WTC11 (cell line): ENCODE results near the gene UBAC2. TPM values are rescaled to one million over a fixed set of nuclear protein-coding genes. Genes with fewer than 3 reads are reported as not detected.

ENCODE experiments used
- ATAC-seq: fragments of 200-7000 bp; cut with Tn5 transposase; 2 replicates; pipeline ENCODE4 v1.10.0; 2021; ENCODE audit warnings: mild to moderate bottlenecking, moderate library complexity
- CTCF ChIA-PET: fragments of 300-600 bp; sonication (Branson Sonifier 250); formaldehyde crosslinking; loops from one replicate; lab custom pipeline; 2021; ENCODE audit warnings: antibody characterized with exemption; lab: Charles Lee
- POLR2A ChIA-PET: fragments of 350-600 bp; sonication (Branson Sonifier 250); formaldehyde crosslinking; loops from one replicate; lab custom pipeline; 2021; ENCODE audit warnings: antibody characterized with exemption; lab: Charles Lee
- DNase-seq: peaks from one replicate; pipeline ENCODE4 v3.0.0; 2021; ENCODE audit warnings: low spot score
- H3K27ac Mint-ChIP-seq: 2 replicates; pipeline ENCODE4 v1.8.0; 2021; ENCODE audit warnings: mixed read lengths
- H3K27me3 Mint-ChIP-seq: 2 replicates; pipeline ENCODE4 v1.8.0; 2021; ENCODE audit warnings: low read depth, mild to moderate bottlenecking, moderate library complexity, mixed read lengths
- H3K36me3 Mint-ChIP-seq: 2 replicates; pipeline ENCODE4 v1.8.0; 2021; ENCODE audit warnings: mixed read lengths
- H3K4me1 Mint-ChIP-seq: 2 replicates; pipeline ENCODE4 v1.8.0; 2022; ENCODE audit warnings: mixed read lengths
- H3K4me3 Mint-ChIP-seq: 2 replicates; pipeline ENCODE4 v1.8.0; 2021; ENCODE audit warnings: mild to moderate bottlenecking, moderate library complexity, mixed read lengths
- H3K9me3 Mint-ChIP-seq: 2 replicates; pipeline ENCODE4 v1.8.0; 2021; ENCODE audit warnings: mixed read lengths
- AR ChIP-seq: fragments of 250-450 bp; sonication (Bioruptor Pico); IDR thresholded peaks from 2 replicates; pipeline ENCODE4 v1.9.0; 2021; ENCODE audit warnings: mild to moderate bottlenecking
- FOXJ3 ChIP-seq: sonication (generic); formaldehyde crosslinking; IDR thresholded peaks from 2 replicates; pipeline ENCODE4 v1.9.0; 2021; ENCODE audit warnings: missing genetic modification reagents, mild to moderate bottlenecking, borderline replicate concordance
- GABPB1 ChIP-seq: sonication (generic); formaldehyde crosslinking; IDR thresholded peaks from 2 replicates; pipeline ENCODE4 v1.8.1; 2023; ENCODE audit warnings: mild to moderate bottlenecking, missing genetic modification reagents
- GTF2I ChIP-seq: fragments of 250-450 bp; sonication (Bioruptor Pico); conservative IDR thresholded peaks from 2 replicates; pipeline ENCODE4 v1.4.0; 2021; ENCODE audit warnings: mild to moderate bottlenecking
- IRF2 ChIP-seq: sonication (generic); formaldehyde crosslinking; IDR thresholded peaks from 2 replicates; pipeline ENCODE4 v1.8.0; 2022; ENCODE audit warnings: low read depth, missing genetic modification reagents, borderline replicate concordance
- JUN ChIP-seq: sonication (generic); formaldehyde crosslinking; IDR thresholded peaks from 2 replicates; pipeline ENCODE4 v1.8.0; 2023; ENCODE audit warnings: mild to moderate bottlenecking, missing genetic modification reagents
- NFYB ChIP-seq: sonication (generic); formaldehyde crosslinking; conservative IDR thresholded peaks from 2 replicates; pipeline ENCODE4 v1.8.0; 2022; ENCODE audit warnings: low read depth, missing genetic modification reagents
- NR1H2 ChIP-seq: sonication (generic); formaldehyde crosslinking; IDR thresholded peaks from 2 replicates; pipeline ENCODE4 v1.9.0; 2021; ENCODE audit warnings: mild to moderate bottlenecking, moderate library complexity, missing genetic modification reagents
- NR2C2 ChIP-seq: sonication (generic); formaldehyde crosslinking; IDR thresholded peaks from 2 replicates; pipeline ENCODE4 v1.8.0; 2022; ENCODE audit warnings: mild to moderate bottlenecking, missing genetic modification reagents
- SMAD3 ChIP-seq: sonication (generic); formaldehyde crosslinking; IDR thresholded peaks from 2 replicates; pipeline ENCODE4 v1.8.0; 2022; ENCODE audit warnings: missing genetic modification reagents, mild to moderate bottlenecking, borderline replicate concordance
- ZMAT4 ChIP-seq: fragments of 250-450 bp; sonication (Bioruptor Pico); IDR thresholded peaks from 2 replicates; pipeline ENCODE4 v1.9.0; 2021; ENCODE audit warnings: mild to moderate bottlenecking
- ZNF138 ChIP-seq: sonication (generic); formaldehyde crosslinking; conservative IDR thresholded peaks from 2 replicates; pipeline ENCODE4 v1.8.1; 2022; ENCODE audit warnings: mild to moderate bottlenecking, moderate library complexity, missing genetic modification reagents
- ZNF416 ChIP-seq: fragments of 250-450 bp; sonication (Bioruptor Pico); IDR thresholded peaks from 2 replicates; pipeline ENCODE4 v1.9.0; 2021; ENCODE audit warnings: mild to moderate bottlenecking, inconsistent platforms
- ZSCAN18 ChIP-seq: fragments of 250-450 bp; sonication (Bioruptor Pico); IDR thresholded peaks from 2 replicates; pipeline ENCODE4 v2.1.2; 2022; ENCODE audit warnings: mild to moderate bottlenecking, moderate library complexity
- total RNA-seq: library from RNA; stranded (reverse); gene quantifications from 3 replicates; pipeline ENCODE4 v1.2.3, GENCODE V29; 2021
- TF ChIP-seq, protein P1 (sequence below): fragments of 250-450 bp; sonication (Bioruptor Pico); IDR thresholded peaks from 2 replicates; pipeline ENCODE4 v1.9.0; 2021; ENCODE audit warnings: mild to moderate bottlenecking, borderline replicate concordance
- TF ChIP-seq, protein P2 (sequence below): sonication (generic); formaldehyde crosslinking; IDR thresholded peaks from 2 replicates; pipeline ENCODE4 v1.8.0; 2022; ENCODE audit warnings: mild to moderate bottlenecking, missing genetic modification reagents
- TF ChIP-seq, protein P3 (sequence below): sonication (generic); formaldehyde crosslinking; IDR thresholded peaks from 2 replicates; pipeline ENCODE4 v1.8.1; 2023; ENCODE audit warnings: mild to moderate bottlenecking, missing genetic modification reagents
- TF ChIP-seq, protein P4 (sequence below): sonication (generic); formaldehyde crosslinking; IDR thresholded peaks from 2 replicates; pipeline ENCODE4 v1.8.1; 2022; ENCODE audit warnings: low read depth, missing genetic modification reagents, borderline replicate concordance
- TF ChIP-seq, protein P5 (sequence below): sonication (generic); formaldehyde crosslinking; IDR thresholded peaks from 2 replicates; pipeline ENCODE4 v1.8.0; 2023; ENCODE audit warnings: mild to moderate bottlenecking, missing genetic modification reagents

UBAC2 gene
- total RNA-seq, 1 experiment from 2014 or later: 64.7 TPM

- ChIA-PET POLR2A (no interaction called here), CTCF (no interaction called here)
- H3K4me3 Mint-ChIP-seq: no peak overlapping the region
- peaks cover 8% of the 10 kb centered on the region for H3K4me1 Mint-ChIP-seq
- no peak for ATAC-seq
- no peaks in the 10 kb centered on the region for H3K36me3 Mint-ChIP-seq
- TF ChIP-seq NFYB (CRISPR knock-in tag): no peak
- TF ChIP-seq, protein P1, sequence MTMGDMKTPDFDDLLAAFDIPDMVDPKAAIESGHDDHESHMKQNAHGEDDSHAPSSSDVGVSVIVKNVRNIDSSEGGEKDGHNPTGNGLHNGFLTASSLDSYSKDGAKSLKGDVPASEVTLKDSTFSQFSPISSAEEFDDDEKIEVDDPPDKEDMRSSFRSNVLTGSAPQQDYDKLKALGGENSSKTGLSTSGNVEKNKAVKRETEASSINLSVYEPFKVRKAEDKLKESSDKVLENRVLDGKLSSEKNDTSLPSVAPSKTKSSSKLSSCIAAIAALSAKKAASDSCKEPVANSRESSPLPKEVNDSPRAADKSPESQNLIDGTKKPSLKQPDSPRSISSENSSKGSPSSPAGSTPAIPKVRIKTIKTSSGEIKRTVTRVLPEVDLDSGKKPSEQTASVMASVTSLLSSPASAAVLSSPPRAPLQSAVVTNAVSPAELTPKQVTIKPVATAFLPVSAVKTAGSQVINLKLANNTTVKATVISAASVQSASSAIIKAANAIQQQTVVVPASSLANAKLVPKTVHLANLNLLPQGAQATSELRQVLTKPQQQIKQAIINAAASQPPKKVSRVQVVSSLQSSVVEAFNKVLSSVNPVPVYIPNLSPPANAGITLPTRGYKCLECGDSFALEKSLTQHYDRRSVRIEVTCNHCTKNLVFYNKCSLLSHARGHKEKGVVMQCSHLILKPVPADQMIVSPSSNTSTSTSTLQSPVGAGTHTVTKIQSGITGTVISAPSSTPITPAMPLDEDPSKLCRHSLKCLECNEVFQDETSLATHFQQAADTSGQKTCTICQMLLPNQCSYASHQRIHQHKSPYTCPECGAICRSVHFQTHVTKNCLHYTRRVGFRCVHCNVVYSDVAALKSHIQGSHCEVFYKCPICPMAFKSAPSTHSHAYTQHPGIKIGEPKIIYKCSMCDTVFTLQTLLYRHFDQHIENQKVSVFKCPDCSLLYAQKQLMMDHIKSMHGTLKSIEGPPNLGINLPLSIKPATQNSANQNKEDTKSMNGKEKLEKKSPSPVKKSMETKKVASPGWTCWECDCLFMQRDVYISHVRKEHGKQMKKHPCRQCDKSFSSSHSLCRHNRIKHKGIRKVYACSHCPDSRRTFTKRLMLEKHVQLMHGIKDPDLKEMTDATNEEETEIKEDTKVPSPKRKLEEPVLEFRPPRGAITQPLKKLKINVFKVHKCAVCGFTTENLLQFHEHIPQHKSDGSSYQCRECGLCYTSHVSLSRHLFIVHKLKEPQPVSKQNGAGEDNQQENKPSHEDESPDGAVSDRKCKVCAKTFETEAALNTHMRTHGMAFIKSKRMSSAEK (CRISPR knock-in tag): no peak
- TF ChIP-seq ZNF416 (CRISPR knock-in tag): no peak
- TF ChIP-seq NR2C2 (CRISPR knock-in tag): no peak
- no peak for TF ChIP-seq ZNF138 (CRISPR knock-in tag)
- no peak for TF ChIP-seq JUN (CRISPR knock-in tag)
- TF ChIP-seq FOXJ3 (CRISPR knock-in tag): no peak
- no peak for TF ChIP-seq AR (CRISPR knock-in tag)
- TF ChIP-seq NR1H2 (CRISPR knock-in tag): no peak
- no peak for TF ChIP-seq GABPB1
- TF ChIP-seq IRF2: no peak
- TF ChIP-seq ZMAT4: no peak
- peak overlapping the region; percentile 2; the same call in 1 of the 2 replicates for H3K27ac Mint-ChIP-seq
- no peaks in the 10 kb centered on the region for H3K27me3 Mint-ChIP-seq
- DNase-seq: no peak
- H3K9me3 Mint-ChIP-seq: no peaks in the 10 kb centered on the region
Measured at GRCh38 chr13:99295488-99296252, 95.0 kb downstream of the UBAC2 start.

- Mint-ChIP-seq H3K9me3 (no peaks in the 10 kb centered on the region), H3K4me1 (peaks cover 8% of the 10 kb centered on the region), H3K36me3 (no peaks in the 10 kb centered on the region), H3K27ac (no peak overlapping the region), H3K4me3 (no peak overlapping the region), H3K27me3 (no peaks in the 10 kb centered on the region)
- POLR2A ChIA-PET: no interaction called here
- ATAC-seq: no peak
- no peak for DNase-seq
- CTCF ChIA-PET: no interaction called here
- TF ChIP-seq ZSCAN18 (no peak), SMAD3 (CRISPR knock-in tag) (no peak), GTF2I (CRISPR knock-in tag) (no peak), FOXJ3 (CRISPR knock-in tag) (no peak)
- TF ChIP-seq, protein P2, sequence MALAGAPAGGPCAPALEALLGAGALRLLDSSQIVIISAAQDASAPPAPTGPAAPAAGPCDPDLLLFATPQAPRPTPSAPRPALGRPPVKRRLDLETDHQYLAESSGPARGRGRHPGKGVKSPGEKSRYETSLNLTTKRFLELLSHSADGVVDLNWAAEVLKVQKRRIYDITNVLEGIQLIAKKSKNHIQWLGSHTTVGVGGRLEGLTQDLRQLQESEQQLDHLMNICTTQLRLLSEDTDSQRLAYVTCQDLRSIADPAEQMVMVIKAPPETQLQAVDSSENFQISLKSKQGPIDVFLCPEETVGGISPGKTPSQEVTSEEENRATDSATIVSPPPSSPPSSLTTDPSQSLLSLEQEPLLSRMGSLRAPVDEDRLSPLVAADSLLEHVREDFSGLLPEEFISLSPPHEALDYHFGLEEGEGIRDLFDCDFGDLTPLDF (CRISPR knock-in tag): no peak
- TF ChIP-seq, protein P3, sequence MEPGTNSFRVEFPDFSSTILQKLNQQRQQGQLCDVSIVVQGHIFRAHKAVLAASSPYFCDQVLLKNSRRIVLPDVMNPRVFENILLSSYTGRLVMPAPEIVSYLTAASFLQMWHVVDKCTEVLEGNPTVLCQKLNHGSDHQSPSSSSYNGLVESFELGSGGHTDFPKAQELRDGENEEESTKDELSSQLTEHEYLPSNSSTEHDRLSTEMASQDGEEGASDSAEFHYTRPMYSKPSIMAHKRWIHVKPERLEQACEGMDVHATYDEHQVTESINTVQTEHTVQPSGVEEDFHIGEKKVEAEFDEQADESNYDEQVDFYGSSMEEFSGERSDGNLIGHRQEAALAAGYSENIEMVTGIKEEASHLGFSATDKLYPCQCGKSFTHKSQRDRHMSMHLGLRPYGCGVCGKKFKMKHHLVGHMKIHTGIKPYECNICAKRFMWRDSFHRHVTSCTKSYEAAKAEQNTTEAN: no peak
- TF ChIP-seq, protein P4, sequence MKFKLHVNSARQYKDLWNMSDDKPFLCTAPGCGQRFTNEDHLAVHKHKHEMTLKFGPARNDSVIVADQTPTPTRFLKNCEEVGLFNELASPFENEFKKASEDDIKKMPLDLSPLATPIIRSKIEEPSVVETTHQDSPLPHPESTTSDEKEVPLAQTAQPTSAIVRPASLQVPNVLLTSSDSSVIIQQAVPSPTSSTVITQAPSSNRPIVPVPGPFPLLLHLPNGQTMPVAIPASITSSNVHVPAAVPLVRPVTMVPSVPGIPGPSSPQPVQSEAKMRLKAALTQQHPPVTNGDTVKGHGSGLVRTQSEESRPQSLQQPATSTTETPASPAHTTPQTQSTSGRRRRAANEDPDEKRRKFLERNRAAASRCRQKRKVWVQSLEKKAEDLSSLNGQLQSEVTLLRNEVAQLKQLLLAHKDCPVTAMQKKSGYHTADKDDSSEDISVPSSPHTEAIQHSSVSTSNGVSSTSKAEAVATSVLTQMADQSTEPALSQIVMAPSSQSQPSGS (CRISPR knock-in tag): no peak
- TF ChIP-seq, protein P5, sequence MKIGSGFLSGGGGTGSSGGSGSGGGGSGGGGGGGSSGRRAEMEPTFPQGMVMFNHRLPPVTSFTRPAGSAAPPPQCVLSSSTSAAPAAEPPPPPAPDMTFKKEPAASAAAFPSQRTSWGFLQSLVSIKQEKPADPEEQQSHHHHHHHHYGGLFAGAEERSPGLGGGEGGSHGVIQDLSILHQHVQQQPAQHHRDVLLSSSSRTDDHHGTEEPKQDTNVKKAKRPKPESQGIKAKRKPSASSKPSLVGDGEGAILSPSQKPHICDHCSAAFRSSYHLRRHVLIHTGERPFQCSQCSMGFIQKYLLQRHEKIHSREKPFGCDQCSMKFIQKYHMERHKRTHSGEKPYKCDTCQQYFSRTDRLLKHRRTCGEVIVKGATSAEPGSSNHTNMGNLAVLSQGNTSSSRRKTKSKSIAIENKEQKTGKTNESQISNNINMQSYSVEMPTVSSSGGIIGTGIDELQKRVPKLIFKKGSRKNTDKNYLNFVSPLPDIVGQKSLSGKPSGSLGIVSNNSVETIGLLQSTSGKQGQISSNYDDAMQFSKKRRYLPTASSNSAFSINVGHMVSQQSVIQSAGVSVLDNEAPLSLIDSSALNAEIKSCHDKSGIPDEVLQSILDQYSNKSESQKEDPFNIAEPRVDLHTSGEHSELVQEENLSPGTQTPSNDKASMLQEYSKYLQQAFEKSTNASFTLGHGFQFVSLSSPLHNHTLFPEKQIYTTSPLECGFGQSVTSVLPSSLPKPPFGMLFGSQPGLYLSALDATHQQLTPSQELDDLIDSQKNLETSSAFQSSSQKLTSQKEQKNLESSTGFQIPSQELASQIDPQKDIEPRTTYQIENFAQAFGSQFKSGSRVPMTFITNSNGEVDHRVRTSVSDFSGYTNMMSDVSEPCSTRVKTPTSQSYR: no peak
Measured at GRCh38 chr13:99296398-99296797, 95.7 kb downstream of the UBAC2 start.
